GM23248 (cell line): ENCODE results near the gene FAM168B.

ENCODE experiments used
- EZH2 ChIP-seq: fragments of 200-600 bp; sonication (generic); IDR thresholded peaks from 2 replicates; pipeline ENCODE4 v1.6.1; 2018; ENCODE audit warnings: antibody characterized with exemption, mild to moderate bottlenecking; ENCODE audit not compliant: insufficient read depth, poor library complexity, severe bottlenecking
- EZH2phosphoT487 ChIP-seq: fragments of 200-600 bp; sonication (generic); IDR thresholded peaks from 2 replicates; pipeline ENCODE4 v1.6.1; 2018; ENCODE audit warnings: antibody characterized with exemption, moderate library complexity, mild to moderate bottlenecking, low read depth; ENCODE audit not compliant: insufficient read depth

- TF ChIP-seq EZH2, result no peak
- no peak for TF ChIP-seq EZH2phosphoT487
These were observed 38.8 kb downstream of the FAM168B start for GRCh38 chr2:131054488-131054887.
